AG09309 (cell line): ENCODE data around the gene TSHZ1.

ENCODE experiments used
- DNase-seq: peaks from one replicate; pipeline ENCODE4 v3.0.0-alpha.2; 2010; ENCODE audit warnings: low read depth
- H3K4me3 ChIP-seq: 2 replicates; pipeline ENCODE4 v1.5.1; 2011; ENCODE audit warnings: mild to moderate bottlenecking, low read depth, low read length, moderate library complexity; ENCODE audit not compliant: control insufficient read depth
- CTCF ChIP-seq: IDR thresholded peaks from 2 replicates; pipeline ENCODE4 v1.5.1; 2011; ENCODE audit warnings: mild to moderate bottlenecking, low read depth, low read length, inconsistent platforms; ENCODE audit not compliant: insufficient read depth, control insufficient read depth; ENCODE audit errors: missing control alignments

Gene TSHZ1

GRCh38 chr18:75293591-75293990 is 83.0 kb downstream of the TSHZ1 start:
- H3K4me3 ChIP-seq: no peak overlapping the region
- DNase-seq: peak; percentile 5
- TF ChIP-seq CTCF: no peak

- no peak for DNase-seq
- no peak overlapping the region for H3K4me3 ChIP-seq
- no peak for TF ChIP-seq CTCF
These were observed 87.1 kb downstream of the TSHZ1 start for GRCh38 chr18:75297731-75298130.

GRCh38 chr18:75304678-75305557 is 94.3 kb downstream of the TSHZ1 start:
- no peak for DNase-seq
- no peak for TF ChIP-seq CTCF
- no peak overlapping the region for H3K4me3 ChIP-seq

- TF ChIP-seq CTCF: no peak
- H3K4me3 ChIP-seq: no peak overlapping the region
- DNase-seq: no peak
These were observed 95.4 kb downstream of the TSHZ1 start for GRCh38 chr18:75305984-75306383.

GRCh38 chr18:75307530-75307929 is 96.9 kb downstream of the TSHZ1 start:
- no peak overlapping the region for H3K4me3 ChIP-seq
- TF ChIP-seq CTCF: no peak
- DNase-seq: no peak

GRCh38 chr18:75309564-75309963 is 99.0 kb downstream of the TSHZ1 start:
- H3K4me3 ChIP-seq: no peak overlapping the region
- no peak for DNase-seq
- TF ChIP-seq CTCF: no peak
